Mesendoderm (in vitro differentiated cells): Measurements from ENCODE around the gene PHYKPL. TPM values are rescaled to one million over a fixed set of nuclear protein-coding genes. Genes with fewer than 3 reads are reported as not detected.

ENCODE experiments used
- DNase-seq: peaks from one replicate; pipeline ENCODE4 v3.0.0; 2013
- H2AK5ac ChIP-seq: 2 replicates; pipeline ENCODE4 v1.6.1; 2013; ENCODE audit warnings: low read length, inconsistent platforms
- H2BK120ac ChIP-seq: 2 replicates; pipeline ENCODE4 v1.6.1; 2013; ENCODE audit warnings: low read depth, mild to moderate bottlenecking, low read length, moderate library complexity, mixed read lengths
- H2BK15ac ChIP-seq: replicated peaks from 2 replicates; pipeline ENCODE4 v1.6.1; 2013; ENCODE audit warnings: low read depth, mild to moderate bottlenecking, moderate library complexity
- H2BK5ac ChIP-seq: 2 replicates; pipeline ENCODE4 v1.6.1; 2013; ENCODE audit warnings: low read length, inconsistent platforms
- H3K18ac ChIP-seq: 2 replicates; pipeline ENCODE4 v1.6.1; 2013; ENCODE audit warnings: mild to moderate bottlenecking, low read length, mixed read lengths
- H3K23ac ChIP-seq: one replicate; pipeline ENCODE4 v1.6.1; 2013; ENCODE audit warnings: low read length
- H3K27ac ChIP-seq: 2 replicates; pipeline ENCODE4 v1.5.1; 2013; ENCODE audit warnings: low read depth, mild to moderate bottlenecking, inconsistent platforms, low read length, moderate library complexity
- H3K27me3 ChIP-seq: 2 replicates; pipeline ENCODE4 v1.6.1; 2013; ENCODE audit warnings: low read length, control low read depth, mild to moderate bottlenecking, inconsistent platforms; ENCODE audit not compliant: insufficient read depth, poor library complexity
- H3K36me3 ChIP-seq: 2 replicates; pipeline ENCODE4 v1.6.1; 2013; ENCODE audit warnings: low read length, inconsistent platforms; ENCODE audit not compliant: control insufficient read depth, insufficient read depth
- H3K4ac ChIP-seq: one replicate; pipeline ENCODE4 v1.6.1; 2013; ENCODE audit warnings: low read depth, mild to moderate bottlenecking, low read length, moderate library complexity
- H3K4me1 ChIP-seq: 2 replicates; pipeline ENCODE4 v1.6.1; 2013; ENCODE audit warnings: low read depth, low read length, inconsistent platforms; ENCODE audit not compliant: control insufficient read depth
- H3K4me2 ChIP-seq: 2 replicates; pipeline ENCODE4 v1.6.1; 2013; ENCODE audit warnings: low read length
- H3K4me3 ChIP-seq: 2 replicates; pipeline ENCODE4 v1.5.1; 2013; ENCODE audit warnings: mild to moderate bottlenecking, low read length
- H3K56ac ChIP-seq: one replicate; pipeline ENCODE4 v1.6.1; 2013; ENCODE audit warnings: low read length
- H3K79me1 ChIP-seq: 2 replicates; pipeline ENCODE4 v1.6.1; 2013; ENCODE audit warnings: low read length, inconsistent platforms
- H3K79me2 ChIP-seq: 2 replicates; pipeline ENCODE4 v1.6.1; 2013; ENCODE audit warnings: mild to moderate bottlenecking, low read length; ENCODE audit not compliant: control insufficient read depth, insufficient read depth
- H3K9ac ChIP-seq: 2 replicates; pipeline ENCODE4 v1.6.1; 2013; ENCODE audit warnings: low read length, inconsistent platforms
- H4K5ac ChIP-seq: one replicate; pipeline ENCODE4 v1.6.1; 2013; ENCODE audit warnings: low read length
- H4K8ac ChIP-seq: one replicate; pipeline ENCODE4 v1.6.1; 2013; ENCODE audit warnings: low read depth, mild to moderate bottlenecking, control low read depth, low read length, moderate library complexity
- whole genome bisulfite sequencing: extraction: QIAGEN DNeasy Blood & Tissue Kit; methylation state at CpG from one replicate; pipeline ENCODE4 v1.1.7; 2013; ENCODE audit warnings: low lambda C conversion rate, missing lambda C conversion rate; ENCODE audit not compliant: insufficient coverage; ENCODE audit errors: extremely low coverage; 5-methylcytosine and 5-hydroxymethylcytosine counted together
- polyA plus RNA-seq, 2 experiments: library from polyadenylated mRNA; stranded (reverse); fragments of 200-250 nt; gene quantifications; one replicate each; pipeline ENCODE4 v1.2.3, GENCODE V29; 2013

Gene PHYKPL
- 8.1 TPM for polyA plus RNA-seq (2013, experiment 1 of 2)
- 6.6 TPM for polyA plus RNA-seq (2013, experiment 2 of 2)

DNA sequence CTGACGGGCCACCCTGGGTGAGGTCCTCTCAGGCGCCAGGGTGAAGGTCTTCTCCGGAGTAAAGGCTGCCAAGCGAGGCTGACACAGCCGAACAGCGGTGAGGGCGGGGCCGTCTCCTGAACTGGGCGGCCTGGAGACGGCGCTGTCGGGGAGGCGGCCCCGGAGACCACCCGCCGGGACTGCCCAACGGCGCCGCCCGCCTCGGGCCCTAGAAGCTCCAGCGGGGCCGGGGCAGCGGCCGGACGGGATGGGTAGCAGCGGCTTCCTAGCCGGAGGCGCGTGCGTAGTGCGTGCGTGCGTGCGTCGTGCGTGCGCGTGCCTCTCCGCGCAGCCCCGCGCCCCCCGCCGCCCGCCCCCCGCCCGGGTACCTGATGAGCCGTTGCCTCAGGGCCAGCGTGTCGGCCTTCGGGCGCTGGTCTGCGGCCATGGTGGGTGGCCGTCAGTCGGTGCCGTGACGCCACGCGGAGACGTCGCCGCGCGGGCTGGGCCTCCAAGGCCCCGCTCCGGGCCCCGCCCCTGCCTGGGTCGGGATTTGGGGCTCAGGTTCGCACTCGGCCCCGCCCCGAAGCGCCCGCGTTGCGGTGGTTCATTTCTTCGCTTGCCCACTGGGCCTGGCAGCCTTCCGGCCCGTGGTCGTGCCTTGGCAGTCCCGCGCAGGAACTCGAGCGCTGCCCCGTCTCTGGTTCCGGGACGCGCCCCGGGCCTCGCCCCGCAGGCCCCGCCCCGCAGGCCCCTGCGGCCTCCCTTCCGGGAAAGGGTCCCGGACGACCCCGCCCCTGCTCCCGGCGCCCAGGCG is at the start of gene PHYKPL:
TSS of gene PHYKPL (minus strand) at position 679 of the 796 bp plus-strand sequence. CDS start at position 427, 252 bp downstream.
- Histone ChIP-seq H3K4me2 (peak within 1 kb of the TSS; percentile 81), H3K4me3 (peak within 1 kb of the TSS; percentile 88), H3K56ac (peak within 1 kb of the TSS; percentile 96), H2AK5ac (peak within 1 kb of the TSS; percentile 32), H2BK15ac (no peak within 1 kb of the TSS), H3K79me2 (peaks cover 13% of the 10 kb centered on the region), H3K4ac (peak within 1 kb of the TSS; percentile 95), H2BK120ac (peak within 1 kb of the TSS; percentile 17), H3K27ac (peak within 1 kb of the TSS; percentile 34), H3K36me3 (peaks cover 16% of the 10 kb centered on the region), H3K9ac (peak within 1 kb of the TSS; percentile 99), H2BK5ac (peak within 1 kb of the TSS; percentile 20), H3K79me1 (peaks cover 17% of the 10 kb centered on the region), H4K8ac (no peak within 1 kb of the TSS), H3K23ac (peak within 1 kb of the TSS; percentile 97), H3K4me1 (peaks cover 2% of the 10 kb centered on the region), H3K18ac (peak within 1 kb of the TSS; percentile 91), H3K27me3 (no peaks in the 10 kb centered on the region), H4K5ac (peak within 1 kb of the TSS; percentile 85)
- WGBS: no CpG with 5 or more reads among the region's 102 CpGs
- peak; percentile 72 for DNase-seq

DNA sequence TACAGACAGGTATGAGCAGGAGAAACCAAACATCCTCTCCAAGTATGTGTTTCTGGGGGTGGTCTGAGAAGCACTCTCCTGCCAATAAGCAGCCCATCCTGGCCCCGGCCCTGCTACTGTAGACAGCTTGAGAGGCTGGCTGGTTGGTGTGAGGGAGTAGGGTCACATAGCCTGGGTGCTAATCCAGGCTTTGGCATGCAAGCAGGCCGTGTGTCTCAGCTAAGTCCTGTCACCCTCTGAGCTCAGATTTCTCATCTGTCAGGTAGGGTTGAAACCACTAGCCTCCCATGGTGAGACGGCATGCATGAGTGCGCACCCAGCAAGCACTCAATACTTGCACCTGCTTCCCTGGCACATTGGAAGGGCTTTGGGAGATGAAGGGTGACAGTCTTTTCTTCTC is 49.8 kb upstream of the PHYKPL start:
- Histone ChIP-seq H3K4me3 (no peak overlapping the region), H3K36me3 (no peaks in the 10 kb centered on the region), H2AK5ac (no peak overlapping the region), H3K23ac (no peak overlapping the region), H3K27me3 (no peaks in the 10 kb centered on the region), H4K8ac (no peak overlapping the region), H3K9ac (no peak overlapping the region), H3K18ac (no peak overlapping the region), H3K27ac (no peak overlapping the region), H2BK15ac (no peak overlapping the region), H2BK5ac (no peak overlapping the region), H3K79me2 (no peaks in the 10 kb centered on the region), H3K4me1 (no peaks in the 10 kb centered on the region), H3K4ac (no peak overlapping the region), H4K5ac (no peak overlapping the region), H2BK120ac (no peak overlapping the region), H3K56ac (no peak overlapping the region), H3K79me1 (no peaks in the 10 kb centered on the region), H3K4me2 (no peak overlapping the region)
- no peak for DNase-seq
- WGBS: no CpG with 5 or more reads among the region's 4 CpGs

DNA sequence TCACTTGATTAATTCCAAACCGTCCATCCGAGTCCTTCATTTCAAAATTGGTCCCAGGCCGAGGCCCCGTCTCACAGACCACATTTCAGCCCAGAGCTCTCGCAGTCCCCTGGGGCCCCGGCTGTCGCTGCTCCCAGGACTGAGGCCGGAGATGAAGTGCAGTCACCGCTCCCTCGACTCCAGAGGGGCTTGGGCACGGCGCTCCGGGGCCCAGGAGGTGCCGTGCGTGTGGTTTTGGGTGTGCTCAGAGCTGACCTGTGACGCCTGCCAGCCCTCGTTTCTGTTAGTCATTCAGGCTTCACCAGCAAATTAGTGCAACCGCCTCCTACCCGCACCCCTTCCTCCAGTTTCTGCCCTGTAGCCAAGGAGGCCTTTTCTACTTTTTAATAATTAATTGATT is 48.7 kb upstream of the PHYKPL start:
- Histone ChIP-seq H3K9ac (no peak overlapping the region), H3K56ac (no peak overlapping the region), H3K4me2 (no peak overlapping the region), H3K23ac (no peak overlapping the region), H4K8ac (no peak overlapping the region), H3K4me1 (no peaks in the 10 kb centered on the region), H2BK5ac (no peak overlapping the region), H4K5ac (no peak overlapping the region), H3K4ac (no peak overlapping the region), H3K27me3 (no peaks in the 10 kb centered on the region), H2AK5ac (no peak overlapping the region), H3K79me1 (no peaks in the 10 kb centered on the region), H3K27ac (no peak overlapping the region), H2BK15ac (no peak overlapping the region), H3K4me3 (no peak overlapping the region), H3K18ac (no peak overlapping the region), H3K36me3 (no peaks in the 10 kb centered on the region), H2BK120ac (no peak overlapping the region), H3K79me2 (no peaks in the 10 kb centered on the region)
- WGBS: no CpG with 5 or more reads among the region's 19 CpGs
- DNase-seq: no peak

DNA sequence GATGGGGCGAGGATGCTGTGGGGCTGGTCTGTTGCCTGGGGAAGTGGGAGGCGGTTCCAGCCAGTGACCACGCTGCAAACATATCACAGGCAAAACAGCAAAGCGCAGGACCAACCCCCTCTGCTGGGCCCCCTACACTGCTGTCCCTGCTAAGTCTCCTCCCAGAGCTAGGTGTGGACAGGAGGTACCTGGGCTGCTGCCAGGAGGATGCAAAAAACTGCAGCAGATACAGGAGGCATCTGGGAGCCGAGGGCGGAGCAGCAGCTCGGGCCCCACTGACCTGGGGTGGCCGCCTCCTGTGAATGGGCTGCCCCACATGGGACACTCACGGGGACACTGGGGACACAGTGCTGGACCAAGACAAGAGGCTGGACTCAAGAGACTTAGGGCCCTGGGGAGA is 48.0 kb upstream of the PHYKPL start:
- Histone ChIP-seq H2BK5ac (no peak overlapping the region), H3K27me3 (no peaks in the 10 kb centered on the region), H3K56ac (no peak overlapping the region), H4K8ac (no peak overlapping the region), H4K5ac (no peak overlapping the region), H3K79me1 (no peaks in the 10 kb centered on the region), H2AK5ac (no peak overlapping the region), H3K36me3 (no peaks in the 10 kb centered on the region), H3K4me2 (no peak overlapping the region), H3K27ac (no peak overlapping the region), H3K4ac (no peak overlapping the region), H3K4me3 (no peak overlapping the region), H3K18ac (no peak overlapping the region), H3K23ac (no peak overlapping the region), H3K79me2 (no peaks in the 10 kb centered on the region), H3K4me1 (no peaks in the 10 kb centered on the region), H2BK120ac (no peak overlapping the region), H3K9ac (no peak overlapping the region), H2BK15ac (no peak overlapping the region)
- DNase-seq: no peak
- WGBS: no CpG with 5 or more reads among the region's 9 CpGs

DNA sequence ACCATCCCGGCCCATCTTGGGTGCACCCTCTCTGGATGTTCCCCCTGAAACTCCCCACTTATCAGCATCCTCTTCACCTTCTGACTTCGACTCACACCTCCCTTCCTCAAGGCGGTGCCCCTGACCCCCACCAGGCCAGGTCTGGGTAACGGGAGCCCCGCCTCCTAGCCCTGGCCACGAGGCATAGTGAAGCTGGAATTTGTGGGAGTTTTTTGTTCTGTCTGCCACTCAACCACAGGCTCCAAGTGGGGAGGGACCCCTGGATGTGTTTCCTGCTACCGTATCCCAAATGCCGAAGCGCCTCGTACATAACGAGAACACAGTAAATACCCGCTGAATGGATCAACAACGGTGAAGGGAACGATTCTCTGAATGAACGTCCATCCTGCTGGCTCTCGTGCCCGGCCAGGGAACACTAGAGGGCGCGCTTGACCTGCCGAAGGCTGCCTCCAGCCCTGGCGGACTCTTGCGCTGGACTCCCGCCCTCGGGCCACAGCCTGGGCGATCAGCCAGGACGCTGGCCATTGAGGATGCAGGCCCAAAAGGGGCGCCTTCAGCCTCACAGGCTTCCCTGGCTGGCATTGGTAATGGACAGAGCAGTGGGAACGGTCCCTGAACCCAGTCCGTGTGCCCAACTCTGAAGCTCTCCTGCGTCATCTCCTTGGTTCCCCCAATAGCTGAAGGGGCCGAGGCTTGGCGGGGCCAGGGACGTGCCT is 47.3 kb upstream of the PHYKPL start:
- Histone ChIP-seq H4K8ac (no peak overlapping the region), H3K27me3 (no peaks in the 10 kb centered on the region), H3K4me3 (no peak overlapping the region), H2BK5ac (no peak overlapping the region), H4K5ac (no peak overlapping the region), H3K79me2 (no peaks in the 10 kb centered on the region), H3K27ac (no peak overlapping the region), H3K4me2 (no peak overlapping the region), H3K56ac (peak overlapping the region; percentile 67), H2AK5ac (no peak overlapping the region), H3K4me1 (no peaks in the 10 kb centered on the region), H2BK120ac (no peak overlapping the region), H3K79me1 (no peaks in the 10 kb centered on the region), H2BK15ac (no peak overlapping the region), H3K18ac (no peak overlapping the region), H3K4ac (no peak overlapping the region), H3K36me3 (no peaks in the 10 kb centered on the region), H3K9ac (peak overlapping the region; percentile 46), H3K23ac (no peak overlapping the region)
- WGBS: no CpG with 5 or more reads among the region's 33 CpGs
- peak; percentile 74 for DNase-seq
